ENCODE data around the gene LCE2C.
"Not testable (repeated sequence)": the region's sequence is repeated elsewhere in the genome, so short reads cannot be mapped to it uniquely, and the experiment has no call there.

- TF ChIP-seq NR2C2, USF2, NFE2L1 (CRISPR knock-in tag; IDR thresholded peaks at IDR 0.05): not testable (repeated sequence)
- TF ChIP-seq, protein P1, sequence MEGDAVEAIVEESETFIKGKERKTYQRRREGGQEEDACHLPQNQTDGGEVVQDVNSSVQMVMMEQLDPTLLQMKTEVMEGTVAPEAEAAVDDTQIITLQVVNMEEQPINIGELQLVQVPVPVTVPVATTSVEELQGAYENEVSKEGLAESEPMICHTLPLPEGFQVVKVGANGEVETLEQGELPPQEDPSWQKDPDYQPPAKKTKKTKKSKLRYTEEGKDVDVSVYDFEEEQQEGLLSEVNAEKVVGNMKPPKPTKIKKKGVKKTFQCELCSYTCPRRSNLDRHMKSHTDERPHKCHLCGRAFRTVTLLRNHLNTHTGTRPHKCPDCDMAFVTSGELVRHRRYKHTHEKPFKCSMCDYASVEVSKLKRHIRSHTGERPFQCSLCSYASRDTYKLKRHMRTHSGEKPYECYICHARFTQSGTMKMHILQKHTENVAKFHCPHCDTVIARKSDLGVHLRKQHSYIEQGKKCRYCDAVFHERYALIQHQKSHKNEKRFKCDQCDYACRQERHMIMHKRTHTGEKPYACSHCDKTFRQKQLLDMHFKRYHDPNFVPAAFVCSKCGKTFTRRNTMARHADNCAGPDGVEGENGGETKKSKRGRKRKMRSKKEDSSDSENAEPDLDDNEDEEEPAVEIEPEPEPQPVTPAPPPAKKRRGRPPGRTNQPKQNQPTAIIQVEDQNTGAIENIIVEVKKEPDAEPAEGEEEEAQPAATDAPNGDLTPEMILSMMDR (IDR thresholded peaks at IDR 0.05), result not testable (repeated sequence)
Measured at GRCh38 chr1:152674983-152675382, at the start of gene LCE2C.
